HepG2 (cell line): ENCODE measurements around the gene MORN5. TPM values are rescaled to one million over a fixed set of nuclear protein-coding genes. Genes with fewer than 3 reads are reported as not detected.

ENCODE experiments used
- AKNA ChIP-seq: sonication (generic); formaldehyde crosslinking; IDR thresholded peaks from 2 replicates; pipeline ENCODE4 v1.4.0; 2020; ENCODE audit warnings: missing genetic modification reagents, borderline replicate concordance
- ATF7-NPFF ChIP-seq: sonication (generic); formaldehyde crosslinking; IDR thresholded peaks from 2 replicates; pipeline ENCODE4 v1.8.1; 2023; ENCODE audit warnings: mild to moderate bottlenecking, low read depth, missing genetic modification reagents, moderate library complexity
- HNRNPH1 ChIP-seq: fragments of 200-400 bp; formaldehyde crosslinking; optimal IDR thresholded peaks from 2 replicates; pipeline ENCODE3; 2017; ENCODE audit warnings: mild to moderate bottlenecking, low read depth, low read length
- JARID2 ChIP-seq: sonication (generic); formaldehyde crosslinking; IDR thresholded peaks from 2 replicates; pipeline ENCODE4 v1.8.1; 2023; ENCODE audit warnings: missing genetic modification reagents, inconsistent platforms; ENCODE audit not compliant: insufficient replicate concordance
- PLSCR1 ChIP-seq: sonication (generic); formaldehyde crosslinking; IDR thresholded peaks from 2 replicates; pipeline ENCODE4 v1.5.0; 2020; ENCODE audit warnings: missing genetic modification reagents, mild to moderate bottlenecking, borderline replicate concordance
- RFX1 ChIP-seq: fragments of 450-650 bp; IDR thresholded peaks from 2 replicates; pipeline ENCODE4 v1.6.1; 2017
- SP140L ChIP-seq: sonication (generic); formaldehyde crosslinking; IDR thresholded peaks from 2 replicates; pipeline ENCODE4 v1.4.0; 2020; ENCODE audit warnings: missing genetic modification reagents, borderline replicate concordance
- SPEN ChIP-seq: sonication (generic); formaldehyde crosslinking; IDR thresholded peaks from 2 replicates; pipeline ENCODE4 v1.5.1; 2020; ENCODE audit warnings: low read depth, mild to moderate bottlenecking, missing genetic modification reagents
- WIZ ChIP-seq: sonication (generic); formaldehyde crosslinking; IDR thresholded peaks from 2 replicates; pipeline ENCODE4 v1.5.1; 2020; ENCODE audit warnings: mild to moderate bottlenecking, missing genetic modification reagents
- ZFYVE20 ChIP-seq: sonication (generic); formaldehyde crosslinking; IDR thresholded peaks from 2 replicates; pipeline ENCODE4 v1.8.0; 2023; ENCODE audit warnings: low read depth, mild to moderate bottlenecking, moderate library complexity, missing genetic modification reagents, borderline replicate concordance
- ZNF331 ChIP-seq: sonication (generic); formaldehyde crosslinking; IDR thresholded peaks from 2 replicates; pipeline ENCODE4 v1.4.0; 2020; ENCODE audit warnings: missing genetic modification reagents
- ZNF441 ChIP-seq: sonication (generic); formaldehyde crosslinking; IDR thresholded peaks from 2 replicates; pipeline ENCODE4 v1.7.0; 2021; ENCODE audit warnings: missing genetic modification reagents, borderline replicate concordance
- ZNF552 ChIP-seq: sonication (generic); formaldehyde crosslinking; IDR thresholded peaks from 2 replicates; pipeline ENCODE4 v1.9.0; 2022; ENCODE audit warnings: missing genetic modification reagents, mild to moderate bottlenecking, borderline replicate concordance
- polyA plus RNA-seq, 8 experiments: library from polyadenylated mRNA; depleted of rRNA in 3 of 8; stranded (reverse) in 7 of 8; unstranded in 1 of 8; fragments of >200 nt; fragmentation: Illumina TruSeq in 4 of 8; extraction: Trizol in 4 of 8; gene quantifications; 2 replicates each; pipeline versions ENCODE4 v1.2.1 to v1.2.3, GENCODE V29; 2011 to 2016; ENCODE audit warnings: low read depth in 4 of 8, missing spikeins in 1 of 8, mixed read lengths in 1 of 8; ENCODE audit not compliant: insufficient read depth in 1 of 8
- total RNA-seq, 5 experiments: library from RNA; depleted of rRNA; stranded (reverse); fragments of >200 nt; fragmentation: Illumina TruSeq; extraction: Trizol; gene quantifications; 2 replicates each; pipeline ENCODE4 v1.2.3, GENCODE V29; 2016; ENCODE audit warnings: low read depth in 1 of 5

Gene MORN5
- total and polyA plus RNA-seq, 2 of the 13 experiments (the other 11 are each of a cell fraction or from before 2014, with no cell fraction given): not detected

- TF ChIP-seq ATF7-NPFF (CRISPR knock-in tag) (no peak), SP140L (CRISPR knock-in tag) (no peak), HNRNPH1 (no peak), SPEN (0 out of 2 replicates have a peak, but pooled peaks have one; percentile 30), PLSCR1 (CRISPR knock-in tag) (no peak), AKNA (CRISPR knock-in tag) (no peak), JARID2 (CRISPR knock-in tag) (no peak), ZFYVE20 (CRISPR knock-in tag) (no peak), WIZ (no peak), ZNF331 (CRISPR knock-in tag) (no peak), ZNF441 (CRISPR knock-in tag) (no peak; the same call in 1 of the 2 replicates), RFX1 (no peak), ZNF552 (CRISPR knock-in tag) (no peak)
Measured at GRCh38 chr9:122138560-122139268, 21.0 kb upstream of the MORN5 start (continued).
